GM15510 (cell line): Measurements from ENCODE around the gene MORN3.

Source experiments
- POLR2A ChIP-seq: IDR thresholded peaks from 3 replicates; pipeline ENCODE4 v1.6.1; 2011; ENCODE audit warnings: borderline replicate concordance; ENCODE audit not compliant: insufficient read length; ENCODE audit errors: extremely low read depth

The MORN3 gene

GRCh38 chr12:121652767-121653497 lies 16.5 kb downstream of the MORN3 start:
- TF ChIP-seq POLR2A = no peak

- TF ChIP-seq POLR2A = no peak
These were observed 18.1 kb downstream of the MORN3 start for GRCh38 chr12:121651320-121651719.

- TF ChIP-seq POLR2A = no peak
These were observed 19.6 kb downstream of the MORN3 start for GRCh38 chr12:121649819-121650353.

GRCh38 chr12:121649322-121649721 lies 20.1 kb downstream of the MORN3 start:
- no peak for TF ChIP-seq POLR2A

GRCh38 chr12:121648458-121649028 lies 20.9 kb downstream of the MORN3 start:
- no peak for TF ChIP-seq POLR2A

GRCh38 chr12:121641343-121641630 lies 28.2 kb downstream of the MORN3 start:
- TF ChIP-seq POLR2A = no peak

DNA sequence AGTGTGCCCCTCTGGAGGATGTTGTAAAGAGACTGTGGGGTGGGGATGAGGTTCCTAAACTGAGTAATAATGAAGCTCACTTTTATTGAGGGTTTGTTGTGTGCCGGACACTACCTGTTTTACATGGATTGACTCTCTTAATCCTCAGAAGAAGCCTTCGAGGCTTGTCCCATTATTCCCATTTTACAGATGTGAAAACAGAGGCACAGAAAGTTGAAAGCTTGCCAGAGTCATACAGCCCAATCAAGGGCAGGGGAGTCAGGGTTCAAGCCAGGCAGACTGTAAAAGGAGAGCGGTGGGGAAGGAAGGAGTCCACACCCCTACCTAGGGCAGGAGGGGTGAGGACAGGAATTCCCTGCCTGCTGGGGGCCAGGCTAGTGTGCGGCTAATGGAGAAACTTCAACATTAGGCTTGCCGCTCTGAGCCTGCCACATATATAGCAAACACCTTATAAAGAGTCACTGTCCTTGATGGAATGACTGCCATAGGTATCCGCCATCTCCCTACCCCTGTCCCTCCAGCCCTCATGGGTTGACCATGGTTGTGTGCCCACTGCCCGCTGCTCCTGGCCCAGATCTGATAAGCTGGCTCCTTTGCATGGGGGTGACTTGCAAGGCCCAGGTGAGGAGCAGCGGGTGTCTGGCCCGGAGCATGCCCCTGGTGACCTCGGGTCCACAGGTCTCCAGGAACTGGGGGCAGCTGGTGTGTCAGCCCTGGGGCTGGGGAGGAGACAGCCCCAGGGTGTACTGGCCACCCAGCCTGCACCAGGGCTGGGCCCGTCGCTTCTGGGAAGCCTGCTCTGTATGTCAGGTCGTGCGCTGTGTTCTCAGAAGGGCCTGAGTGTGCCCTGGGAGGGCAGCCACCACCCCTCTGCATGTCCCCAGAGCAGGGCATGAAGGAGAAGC lies 30.9 kb downstream of the MORN3 start:
- TF ChIP-seq POLR2A = no peak

DNA sequence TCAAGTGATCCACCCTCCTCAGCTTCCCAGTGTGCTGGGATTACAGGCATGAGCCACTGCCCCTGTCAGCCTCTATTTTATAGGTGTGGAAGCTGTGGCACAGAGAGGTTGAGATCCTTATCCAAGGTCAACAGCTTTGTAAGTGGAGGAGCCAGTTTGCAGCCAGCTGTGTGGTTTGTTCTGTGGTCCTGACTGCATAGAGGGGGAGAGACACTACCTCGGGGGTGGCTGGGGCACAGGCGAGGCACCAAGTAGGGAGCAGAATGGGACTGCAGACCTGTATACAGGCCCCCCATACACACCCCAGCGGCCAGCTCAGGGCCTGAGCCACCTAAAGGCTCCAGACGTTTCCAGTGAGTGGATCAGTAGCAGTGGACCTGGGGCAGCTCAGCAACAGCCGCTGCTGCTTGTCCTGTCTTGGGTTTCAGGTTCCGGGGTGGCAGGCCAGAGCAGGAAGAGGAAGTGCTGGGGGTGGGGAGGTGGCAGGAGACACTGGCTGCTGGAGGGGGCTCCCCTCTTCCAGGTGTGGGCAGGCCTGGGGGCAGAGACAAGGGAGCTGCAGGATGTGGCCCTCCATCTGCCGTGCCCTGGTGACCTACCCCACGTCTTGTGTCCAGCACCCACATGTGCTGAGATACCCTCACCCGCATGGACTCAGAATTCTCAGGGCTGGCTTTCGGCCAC lies 32.1 kb downstream of the MORN3 start:
- TF ChIP-seq POLR2A = peak; percentile 39

DNA sequence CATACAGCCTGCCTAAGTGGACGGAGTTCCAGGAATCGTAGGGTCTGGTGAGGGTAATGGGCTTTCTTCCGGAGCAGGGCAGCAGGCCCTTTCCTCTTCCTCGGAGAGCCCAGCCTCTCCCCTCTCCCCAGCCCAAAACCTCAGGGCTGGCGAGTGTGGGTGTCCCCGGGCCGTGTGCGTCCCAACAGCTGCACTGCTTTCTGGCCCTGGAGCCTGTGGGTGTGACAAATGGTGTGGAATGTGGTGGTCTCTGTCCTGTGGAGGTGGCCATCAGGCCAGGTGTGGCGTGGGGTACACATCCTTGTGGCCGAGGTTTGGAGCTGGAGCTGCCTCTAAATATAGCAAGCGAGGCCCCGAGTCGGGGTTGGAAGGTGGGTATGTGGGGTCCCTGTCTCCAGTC lies 34.6 kb downstream of the MORN3 start:
- TF ChIP-seq POLR2A = no peak

GRCh38 chr12:121632069-121632970 lies 37.1 kb downstream of the MORN3 start:
- no peak for TF ChIP-seq POLR2A

DNA sequence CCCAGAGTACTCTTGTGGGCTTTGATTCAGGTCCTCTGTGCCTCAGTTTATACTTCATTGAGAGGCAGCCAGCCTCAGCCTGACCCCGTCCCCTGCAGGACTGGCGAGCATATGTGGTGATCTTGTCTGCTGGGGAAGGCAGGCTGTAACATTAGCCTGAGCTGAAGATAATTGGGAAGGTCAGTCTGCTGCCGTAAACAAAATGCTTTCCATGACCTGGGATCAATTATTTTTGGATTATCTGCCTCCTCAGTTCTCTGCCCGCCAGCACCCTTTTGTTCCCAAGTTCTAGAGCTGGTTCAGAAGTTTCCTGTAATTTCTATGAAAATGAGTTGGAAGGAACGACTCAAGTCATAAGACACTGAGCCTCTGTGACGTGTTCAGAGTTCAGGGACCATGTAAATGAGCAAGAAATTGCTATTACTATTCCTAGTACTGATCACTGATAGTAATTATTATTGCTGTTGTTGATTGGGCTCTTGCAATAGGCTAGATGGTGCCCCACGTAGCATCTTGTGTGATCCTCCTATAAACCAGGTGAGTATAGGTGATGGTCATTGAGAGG lies 38.6 kb downstream of the MORN3 start:
- TF ChIP-seq POLR2A = no peak

DNA sequence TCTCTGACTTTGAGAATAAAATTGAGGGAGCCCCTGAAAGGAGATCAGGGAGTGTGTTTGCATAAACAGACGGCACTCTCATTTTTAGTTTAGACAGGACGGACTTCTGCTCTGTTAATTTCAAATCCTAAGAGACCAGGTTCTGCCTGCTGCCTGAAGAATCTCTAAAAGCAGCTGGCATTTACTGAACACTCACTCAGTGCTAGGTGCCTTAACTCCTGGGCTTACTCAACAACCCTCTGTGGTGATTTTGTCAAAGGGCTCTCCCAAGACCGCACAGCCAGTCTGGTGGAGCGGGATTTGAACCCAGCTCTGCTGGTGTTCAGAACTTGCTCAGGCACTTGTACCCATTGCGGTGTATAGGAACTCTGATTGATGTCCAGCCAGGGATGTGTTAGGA lies 40.9 kb downstream of the MORN3 start:
- TF ChIP-seq POLR2A = no peak

DNA sequence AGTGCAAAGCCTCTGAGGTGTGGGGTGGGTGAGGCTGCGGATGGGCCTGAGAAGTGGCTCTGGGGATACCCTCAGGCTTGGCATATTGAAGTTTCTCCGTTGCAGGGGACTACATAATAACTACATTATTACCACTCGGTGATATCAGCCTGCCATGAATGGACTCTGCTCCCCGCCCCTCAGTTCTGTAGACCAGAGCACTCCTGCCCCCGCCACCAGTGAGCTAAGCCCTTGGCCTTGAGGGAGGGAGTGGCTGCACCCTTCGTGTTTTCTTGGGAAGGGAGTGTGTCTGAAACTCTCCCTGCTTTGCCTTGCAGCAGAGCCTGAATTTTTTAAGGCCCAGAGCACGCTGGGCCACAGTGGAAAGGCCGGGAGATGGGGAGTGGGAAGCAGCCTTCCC lies 41.4 kb downstream of the MORN3 start:
- TF ChIP-seq POLR2A = no peak
